HG03354 (cell line): ENCODE results near the gene CGGBP1.

Source experiments
- ATAC-seq: cut with Tn5 transposase; IDR thresholded peaks from one replicate; pipeline ENCODE4 v1.9.1; 2021; ENCODE audit warnings: mild to moderate bottlenecking; ENCODE audit not compliant: unreplicated experiment, poor library complexity, severe bottlenecking

The CGGBP1 gene, protein sequence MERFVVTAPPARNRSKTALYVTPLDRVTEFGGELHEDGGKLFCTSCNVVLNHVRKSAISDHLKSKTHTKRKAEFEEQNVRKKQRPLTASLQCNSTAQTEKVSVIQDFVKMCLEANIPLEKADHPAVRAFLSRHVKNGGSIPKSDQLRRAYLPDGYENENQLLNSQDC

GRCh38 chr3:88058581-88059379 lies at the start of gene CGGBP1, which contains the start of gene ZNF654:
TSS of gene CGGBP1 (minus strand) at chr3:88059005. CDS start at chr3:88055976, 3,029 bp downstream.
TSS of gene ZNF654 (plus strand) at chr3:88059255. CDS start at chr3:88059320, 65 bp downstream.
- ATAC-seq = peak; percentile 94

GRCh38 chr3:88105325-88105724 lies 46.5 kb upstream of the CGGBP1 start:
- no peak for ATAC-seq

DNA sequence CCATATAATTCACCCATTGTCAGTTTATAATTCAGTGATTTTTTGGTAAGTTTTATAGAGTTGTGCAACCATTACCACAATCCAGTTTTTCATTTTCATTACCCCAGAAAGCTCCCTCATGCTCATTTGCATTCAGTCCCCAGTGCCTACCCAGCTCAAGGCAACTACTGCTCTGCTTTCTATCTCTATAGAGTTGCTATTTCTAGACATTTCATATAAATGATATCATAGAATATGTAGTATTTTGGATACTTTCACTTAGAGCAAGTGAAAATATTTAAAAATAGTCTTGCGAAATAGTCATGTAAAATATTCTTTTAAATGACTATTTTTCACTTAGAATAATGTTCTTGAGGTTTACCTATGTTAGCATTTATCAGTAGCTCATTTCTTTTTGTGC lies 42.3 kb upstream of the CGGBP1 start:
- ATAC-seq = peak; percentile 76

DNA sequence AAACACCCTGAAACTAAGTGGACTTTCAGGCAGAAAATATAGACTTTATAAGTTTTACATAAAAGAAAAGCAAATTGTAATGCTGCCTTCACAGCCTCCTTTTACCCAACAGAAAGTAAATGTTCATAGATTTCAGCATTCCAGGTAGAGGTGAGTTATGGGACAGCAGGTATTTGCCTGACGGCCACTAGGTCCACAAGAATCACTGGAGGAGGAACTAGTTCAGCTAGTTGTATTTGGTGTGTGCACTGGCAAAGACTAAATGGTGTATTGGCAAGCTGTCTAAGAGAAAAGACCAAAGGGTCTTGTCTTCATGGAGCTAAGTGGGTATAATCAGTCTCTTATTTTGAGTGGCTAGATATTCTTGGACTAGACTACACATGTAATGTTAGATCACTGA lies 34.5 kb upstream of the CGGBP1 start:
- ATAC-seq = no peak

- no peak for ATAC-seq
These were observed 33.5 kb upstream of the CGGBP1 start for GRCh38 chr3:88092270-88092669.

- no peak for ATAC-seq
These were observed 31.9 kb upstream of the CGGBP1 start for GRCh38 chr3:88090681-88091080.

- no peak for ATAC-seq
These were observed 25.3 kb upstream of the CGGBP1 start for GRCh38 chr3:88084097-88084501.

GRCh38 chr3:88082854-88083253 lies 24.0 kb upstream of the CGGBP1 start:
- no peak for ATAC-seq

DNA sequence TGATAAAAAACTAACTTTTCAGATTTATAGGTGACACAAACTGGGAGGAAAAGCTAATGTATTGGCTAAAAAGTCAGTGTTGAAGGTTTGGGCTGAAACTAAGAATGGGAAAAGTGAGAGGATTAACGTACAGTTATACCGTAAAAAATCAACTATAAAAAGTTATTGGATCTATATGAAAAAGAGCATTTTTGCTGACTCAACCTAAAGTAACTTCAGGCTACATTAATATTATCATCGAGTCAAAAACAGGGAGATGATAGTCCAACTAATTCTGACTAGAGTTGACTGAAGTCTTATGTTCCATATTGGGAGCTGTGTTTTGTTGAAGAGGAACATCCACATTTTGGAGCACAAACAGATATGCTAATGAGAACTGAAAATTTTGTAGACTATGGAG lies 20.1 kb upstream of the CGGBP1 start:
- no peak for ATAC-seq

GRCh38 chr3:88076712-88077111 lies 17.9 kb upstream of the CGGBP1 start:
- no peak for ATAC-seq

- ATAC-seq = no peak
These were observed 16.7 kb upstream of the CGGBP1 start for GRCh38 chr3:88075497-88075896.

GRCh38 chr3:88075072-88075471 lies 16.3 kb upstream of the CGGBP1 start:
- ATAC-seq = no peak

DNA sequence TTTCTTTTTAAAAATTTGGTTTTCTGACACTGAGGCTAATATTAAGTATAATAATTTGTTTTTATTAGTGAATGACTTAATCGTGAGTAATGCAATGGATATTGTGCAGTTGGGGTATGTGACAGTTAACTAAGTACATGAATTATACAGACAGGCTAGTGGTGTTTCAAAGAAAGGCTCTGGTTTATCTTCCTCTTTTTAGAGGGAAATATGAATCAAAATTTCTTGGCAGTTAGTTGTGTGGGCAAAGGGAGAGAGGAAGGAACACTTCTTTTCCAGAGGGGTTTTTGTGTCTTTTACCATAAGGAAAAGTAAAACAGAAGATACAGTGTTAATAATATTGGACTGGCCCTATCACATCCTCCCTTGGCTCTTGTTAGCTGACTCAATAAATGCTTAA lies 2.9 kb upstream of the CGGBP1 start:
- no peak for ATAC-seq

DNA sequence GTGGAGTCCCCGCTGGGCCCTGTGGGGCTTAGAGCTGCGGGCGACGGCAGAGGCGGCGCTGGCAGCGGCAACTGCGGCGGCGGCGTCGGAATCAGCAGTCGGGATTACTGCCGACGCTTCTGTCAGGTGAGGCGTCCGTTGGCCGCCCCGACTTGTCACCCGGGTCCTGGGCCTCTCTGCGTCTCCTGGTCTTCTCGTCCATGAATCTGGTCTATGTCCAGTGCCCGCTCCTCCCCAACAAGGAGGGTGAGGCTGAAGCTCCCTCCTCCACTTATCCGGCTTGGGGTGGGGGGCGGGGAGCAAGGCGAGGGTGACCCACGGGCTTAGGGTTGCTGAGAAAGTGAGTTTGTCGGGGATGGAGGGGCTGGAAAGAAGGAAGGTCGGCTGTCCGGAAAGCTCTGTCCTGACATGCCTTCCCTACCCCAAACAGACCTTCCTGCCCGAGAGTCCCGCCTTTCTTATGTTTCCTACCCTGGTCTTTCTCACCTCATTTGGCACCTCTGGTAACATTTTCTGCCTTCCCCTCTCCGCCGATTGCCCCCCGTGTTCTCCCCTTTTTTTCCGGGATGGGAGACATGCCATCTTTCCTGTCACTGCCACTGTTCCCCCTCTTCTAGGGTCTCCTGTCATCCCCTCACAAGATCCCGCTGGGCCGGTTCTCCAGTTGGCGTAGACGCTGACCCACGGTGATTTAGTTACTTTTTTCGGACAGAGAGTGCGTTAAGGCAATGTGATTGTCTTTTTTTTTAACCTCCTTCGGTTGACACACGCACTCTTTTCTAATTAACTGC lies 770 bp upstream of the CGGBP1 start:
- ATAC-seq = peak; percentile 21

- ATAC-seq = no peak
These were observed 562 bp downstream of the CGGBP1 start for GRCh38 chr3:88058306-88058580.

GRCh38 chr3:88057630-88058305 lies 1.0 kb downstream of the CGGBP1 start:
- ATAC-seq = no peak

- no peak for ATAC-seq
These were observed 12.0 kb downstream of the CGGBP1 start for GRCh38 chr3:88046766-88047165.

DNA sequence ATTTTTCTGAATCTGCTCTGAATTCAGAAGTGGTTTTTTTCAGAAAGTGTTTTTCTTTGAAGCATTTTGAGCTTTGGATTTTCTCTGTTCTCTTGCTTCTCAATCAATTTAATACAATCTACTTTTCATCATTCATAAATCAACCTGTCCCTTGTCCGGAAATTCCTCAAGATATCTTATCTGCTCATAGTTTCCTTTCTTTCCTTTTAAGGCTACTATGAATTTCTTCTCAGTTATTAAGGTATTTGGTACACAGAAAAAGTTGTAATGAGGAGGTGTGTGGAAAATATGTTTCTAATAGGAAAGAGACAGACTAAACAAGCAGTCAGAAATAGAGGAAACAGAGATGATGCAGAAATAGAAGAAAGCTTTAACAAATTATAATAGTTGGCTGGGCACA lies 14.4 kb downstream of the CGGBP1 start:
- no peak for ATAC-seq

- ATAC-seq = no peak
These were observed 17.8 kb downstream of the CGGBP1 start for GRCh38 chr3:88041005-88041404.

DNA sequence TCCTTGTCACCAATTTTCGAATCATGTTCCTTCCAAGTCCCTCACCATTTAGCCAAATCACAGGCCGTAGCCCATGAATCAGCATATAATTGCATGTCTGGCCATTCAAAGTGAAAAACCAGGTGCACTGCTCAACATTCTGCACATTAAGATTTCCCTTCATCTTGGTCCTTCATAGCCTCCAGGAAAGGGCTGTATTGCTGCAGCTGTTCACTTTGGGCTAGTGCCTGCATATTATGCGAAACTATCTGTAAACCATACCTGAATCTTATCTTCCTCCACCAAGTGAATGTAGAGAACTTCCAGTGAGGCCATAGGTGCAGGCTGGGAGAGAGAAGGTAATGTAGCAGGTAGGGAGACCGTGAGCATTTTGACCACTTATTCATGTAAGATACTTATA lies 18.3 kb downstream of the CGGBP1 start:
- ATAC-seq = no peak
